Neural cell (in vitro differentiated cells): Measurements from ENCODE around the gene DCAF6. TPM values are rescaled to one million over a fixed set of nuclear protein-coding genes. Genes with fewer than 3 reads are reported as not detected.

Experiments used
- H2AFZ ChIP-seq: fragments of 200-600, 300-800 bp; sonication (generic), shearing (Covaris generic); 2 replicates; pipeline ENCODE4 v1.6.0; 2014; ENCODE audit warnings: low read depth, mild to moderate bottlenecking, antibody characterized with exemption, low read length, moderate library complexity
- H3F3A ChIP-seq: fragments of 200-600 bp; shearing (Covaris generic); 2 replicates; pipeline ENCODE4 v1.6.1; 2016; ENCODE audit warnings: mild to moderate bottlenecking, moderate library complexity, mixed read lengths, antibody characterized with exemption, low read length; ENCODE audit not compliant: insufficient read depth, poor library complexity, severe bottlenecking
- H3K27ac ChIP-seq: fragments of 200-600, 300-800 bp; sonication (generic), shearing (Covaris generic); 2 replicates; pipeline ENCODE4 v1.5.1; 2014; ENCODE audit warnings: mild to moderate bottlenecking, low read length, moderate library complexity
- H3K27me3 ChIP-seq: fragments of 300-800, 200-600 bp; sonication (generic), shearing (Covaris generic); 2 replicates; pipeline ENCODE4 v1.6.0; 2014; ENCODE audit warnings: mild to moderate bottlenecking, low read depth, low read length, moderate library complexity; ENCODE audit not compliant: insufficient read depth
- H3K36me3 ChIP-seq: fragments of 300-800, 200-600 bp; sonication (generic), shearing (Covaris generic); 2 replicates; pipeline ENCODE4 v1.5.1; 2014; ENCODE audit warnings: mild to moderate bottlenecking, antibody characterized with exemption, low read length, moderate library complexity; ENCODE audit not compliant: insufficient read depth
- H3K4me2 ChIP-seq: fragments of 300-800, 200-600 bp; sonication (generic), shearing (Covaris generic); 2 replicates; pipeline ENCODE4 v1.6.0; 2014; ENCODE audit warnings: mild to moderate bottlenecking, low read length
- H3K4me3 ChIP-seq: fragments of 300-800, 200-600 bp; sonication (generic), shearing (Covaris generic); 2 replicates; pipeline ENCODE4 v1.5.1; 2014; ENCODE audit warnings: mild to moderate bottlenecking, low read length, moderate library complexity
- H3K79me2 ChIP-seq: fragments of 200-600 bp; shearing (Covaris generic); replicated peaks from 2 replicates; pipeline ENCODE4 v1.6.0; 2014; ENCODE audit warnings: mild to moderate bottlenecking, low read length, moderate library complexity; ENCODE audit not compliant: insufficient read depth
- H3K9ac ChIP-seq: fragments of 300-800, 200-600 bp; sonication (generic), shearing (Covaris generic); 2 replicates; pipeline ENCODE4 v1.6.1; 2016; ENCODE audit warnings: mild to moderate bottlenecking, low read length, mixed read lengths
- H3K9me2 ChIP-seq: fragments of 200-600 bp; shearing (Covaris generic); 2 replicates; pipeline ENCODE4 v1.6.1; 2016; ENCODE audit warnings: mild to moderate bottlenecking, low read length, mixed read lengths; ENCODE audit not compliant: insufficient read depth
- H3K9me3 ChIP-seq: fragments of 200-600, 300-800 bp; sonication (generic), shearing (Covaris generic); 2 replicates; pipeline ENCODE4 v1.6.1; 2016; ENCODE audit warnings: mild to moderate bottlenecking, mixed run types, low read length, moderate library complexity, mixed read lengths
- H4K20me1 ChIP-seq: fragments of 200-600 bp; shearing (Covaris generic); 2 replicates; pipeline ENCODE4 v1.6.1; 2016; ENCODE audit warnings: mild to moderate bottlenecking, mixed run types; ENCODE audit not compliant: insufficient read depth
- CTCF ChIP-seq: fragments of 450-650 bp; IDR thresholded peaks from 2 replicates; pipeline ENCODE4 v1.5.1; 2014; ENCODE audit warnings: antibody characterized with exemption, mild to moderate bottlenecking, moderate library complexity; ENCODE audit not compliant: poor library complexity, severe bottlenecking
- EP300 ChIP-seq: fragments of 450-650 bp; conservative IDR thresholded peaks from 2 replicates; pipeline ENCODE4 v1.6.1; 2014; ENCODE audit warnings: antibody characterized with exemption, mild to moderate bottlenecking, moderate library complexity; ENCODE audit not compliant: poor library complexity, severe bottlenecking
- EZH2 ChIP-seq: fragments of 200-600, 300-800 bp; shearing (Covaris generic), sonication (generic); IDR thresholded peaks from 2 replicates; pipeline ENCODE4 v1.6.1; 2014; ENCODE audit warnings: antibody characterized with exemption, low read length, borderline replicate concordance, mild to moderate bottlenecking; ENCODE audit not compliant: insufficient read depth, poor library complexity, severe bottlenecking
- MXI1 ChIP-seq: fragments of 450-650 bp; conservative IDR thresholded peaks from 2 replicates; pipeline ENCODE4 v1.6.1; 2014; ENCODE audit warnings: antibody characterized with exemption, mild to moderate bottlenecking; ENCODE audit not compliant: poor library complexity, severe bottlenecking
- POLR2AphosphoS5 ChIP-seq: IDR thresholded peaks from 2 replicates; pipeline ENCODE4 v1.6.1; 2012
- RAD21 ChIP-seq: fragments of 450-650 bp; conservative IDR thresholded peaks from 2 replicates; pipeline ENCODE4 v1.6.1; 2014; ENCODE audit warnings: antibody characterized with exemption, mild to moderate bottlenecking, moderate library complexity
- REST ChIP-seq: IDR thresholded peaks from 2 replicates; pipeline ENCODE4 v1.6.1; 2012; ENCODE audit warnings: borderline replicate concordance
- SMC3 ChIP-seq: fragments of 450-650 bp; conservative IDR thresholded peaks from 2 replicates; pipeline ENCODE4 v1.6.1; 2014; ENCODE audit warnings: antibody characterized with exemption, mild to moderate bottlenecking, moderate library complexity; ENCODE audit not compliant: poor library complexity
- TAF1 ChIP-seq: IDR thresholded peaks from 2 replicates; pipeline ENCODE4 v1.6.1; 2012; ENCODE audit warnings: low read depth
- polyA plus RNA-seq: library from polyadenylated mRNA; depleted of rRNA; stranded (reverse); fragments of >200 nt; gene quantifications from 2 replicates; pipeline ENCODE4 v1.2.3, GENCODE V29; 2014

The DCAF6 gene
- polyA plus RNA-seq, 1 donor from 2014 or later = 44.8 TPM

- Histone ChIP-seq H3K9me3 (no peaks in the 10 kb centered on the region), H3K79me2 (no peaks in the 10 kb centered on the region), H3K27ac (no peak overlapping the region), H3K9ac (no peak overlapping the region), H3K4me2 (no peak overlapping the region), H3K9me2 (no peaks in the 10 kb centered on the region), H3F3A (no peaks in the 10 kb centered on the region), H4K20me1 (no peaks in the 10 kb centered on the region), H3K36me3 (no peaks in the 10 kb centered on the region), H3K4me3 (no peak overlapping the region), H2AFZ (no peak overlapping the region), H3K27me3 (no peaks in the 10 kb centered on the region)
- no peak for TF ChIP-seq EZH2
Measured at GRCh38 chr1:168087696-168088095, 151.2 kb downstream of the DCAF6 start.

GRCh38 chr1:168088511-168089325 is 152.2 kb downstream of the DCAF6 start:
- no peak overlapping the region for H3K27ac ChIP-seq
- H3F3A ChIP-seq = no peaks in the 10 kb centered on the region
- H3K79me2 ChIP-seq = no peaks in the 10 kb centered on the region
- H3K4me3 ChIP-seq = no peak overlapping the region
- TF ChIP-seq SMC3 (no peak), POLR2AphosphoS5 (no peak), RAD21 (no peak), EP300 (no peak), REST (no peak), EZH2 (no peak), TAF1 (no peak), CTCF (no peak), MXI1 (no peak)
- H2AFZ ChIP-seq = no peak overlapping the region
- H3K9me2 ChIP-seq = no peaks in the 10 kb centered on the region
- H3K36me3 ChIP-seq = no peaks in the 10 kb centered on the region
- H3K27me3 ChIP-seq = no peaks in the 10 kb centered on the region
- H3K9ac ChIP-seq = no peak overlapping the region
- no peak overlapping the region for H3K4me2 ChIP-seq
- no peaks in the 10 kb centered on the region for H4K20me1 ChIP-seq
- no peaks in the 10 kb centered on the region for H3K9me3 ChIP-seq
